HEK293T (cell line): ENCODE results near the gene HSPBP1.

Experiments
- ARNT ChIP-seq: fragments of 450-650 bp; IDR thresholded peaks from 2 replicates; pipeline ENCODE4 v1.6.1; 2017; ENCODE audit warnings: mild to moderate bottlenecking
- CTBP1 ChIP-seq: fragments of 450-650 bp; IDR thresholded peaks from 2 replicates; pipeline ENCODE4 v1.6.1; 2016; ENCODE audit warnings: borderline replicate concordance
- ELF4 ChIP-seq: fragments of 450-650 bp; IDR thresholded peaks from 2 replicates; pipeline ENCODE4 v1.6.1; 2017; ENCODE audit warnings: antibody characterized with exemption
- FOXA1 ChIP-seq: fragments of 450-650 bp; IDR thresholded peaks from 2 replicates; pipeline ENCODE4 v1.6.1; 2016; ENCODE audit warnings: mild to moderate bottlenecking
- FOXK2 ChIP-seq: fragments of 450-650 bp; IDR thresholded peaks from 2 replicates; pipeline ENCODE4 v1.6.1; 2016; ENCODE audit warnings: mild to moderate bottlenecking
- FOXM1 ChIP-seq: fragments of 450-650 bp; IDR thresholded peaks from 2 replicates; pipeline ENCODE4 v1.6.1; 2017; ENCODE audit warnings: mild to moderate bottlenecking, borderline replicate concordance
- PKNOX1 ChIP-seq: fragments of 450-650 bp; IDR thresholded peaks from 2 replicates; pipeline ENCODE4 v1.6.1; 2016
- SP1 ChIP-seq: fragments of 450-650 bp; IDR thresholded peaks from 2 replicates; pipeline ENCODE4 v1.6.1; 2017
- TARDBP ChIP-seq: fragments of 450-650 bp; IDR thresholded peaks from 2 replicates; pipeline ENCODE4 v1.6.1; 2016
- ZNF384 ChIP-seq: fragments of 450-650 bp; IDR thresholded peaks from 2 replicates; pipeline ENCODE4 v1.6.1; 2016

GRCh38 chr19:55228015-55228391 is 51.9 kb downstream of the HSPBP1 start:
- TF ChIP-seq FOXM1 (no peak), SP1 (no peak), FOXA1 (no peak), TARDBP (no peak), ELF4 (no peak), ZNF384 (no peak), PKNOX1 (no peak), CTBP1 (no peak), FOXK2 (no peak), ARNT (no peak)
